ENCODE results near the gene DNAAF1.
A peak's percentile ranks its signal among the peaks of the same experiment; 100 is the strongest.
"Not testable (repeated sequence)": the region's sequence is repeated elsewhere in the genome, so short reads cannot be mapped to it uniquely, and the experiment has no call there.

DNAAF1 gene

GRCh38 chr16:84182680-84183571, 37.8 kb downstream of the DNAAF1 start:
- no peak for DNase-seq (ENCODE audit: low read depth in 3 of 3, low spot score in 1 of 3)

- no peak for DNase-seq (ENCODE audit: low read depth in 3 of 3, low spot score in 1 of 3)
Measured at GRCh38 chr16:84183572-84183875, 38.4 kb downstream of the DNAAF1 start.

GRCh38 chr16:84183911-84184591, 38.9 kb downstream of the DNAAF1 start:
- no peak for DNase-seq (ENCODE audit: low read depth in 3 of 3, low spot score in 1 of 3)

GRCh38 chr16:84184775-84185174, 39.7 kb downstream of the DNAAF1 start:
- DNase-seq (ENCODE audit: low read depth in 3 of 3, low spot score in 1 of 3): no peak

GRCh38 chr16:84186685-84187437, 41.8 kb downstream of the DNAAF1 start, which contains the start of gene TAF1C:
Gene TAF1C (minus strand): TSS chr16:84187057. CDS start chr16:84184988, 2,069 bp downstream.
- peak; percentile 76 to 93 (median 86) for DNase-seq (ENCODE audit: low read depth in 3 of 3, low spot score in 1 of 3)

GRCh38 chr16:84190731-84191388, 45.8 kb downstream of the DNAAF1 start, which contains the start of gene ADAD2:
Gene ADAD2 (plus strand): TSS chr16:84191157. CDS start chr16:84191231, 74 bp downstream.
- no peak for DNase-seq (ENCODE audit: low read depth in 3 of 3, low spot score in 1 of 3)

GRCh38 chr16:84191466-84191865, 46.4 kb downstream of the DNAAF1 start:
- no peak for DNase-seq (ENCODE audit: low read depth in 3 of 3, low spot score in 1 of 3)

- DNase-seq (ENCODE audit: low read depth in 3 of 3, low spot score in 1 of 3): no peak
Measured at GRCh38 chr16:84193480-84193879, 48.4 kb downstream of the DNAAF1 start.

- DNase-seq (ENCODE audit: low read depth in 3 of 3, low spot score in 1 of 3): no peak
Measured at GRCh38 chr16:84194018-84194417, 48.9 kb downstream of the DNAAF1 start.

GRCh38 chr16:84194470-84195200, 49.5 kb downstream of the DNAAF1 start:
- no peak for DNase-seq (ENCODE audit: low read depth in 3 of 3, low spot score in 1 of 3)

- no peak for DNase-seq (ENCODE audit: low read depth in 3 of 3, low spot score in 1 of 3)
Measured at GRCh38 chr16:84195201-84196093, 50.3 kb downstream of the DNAAF1 start.

GRCh38 chr16:84196101-84196500, 51.0 kb downstream of the DNAAF1 start:
- DNase-seq (ENCODE audit: low read depth in 3 of 3, low spot score in 1 of 3): no peak

- no peak for DNase-seq (ENCODE audit: low read depth in 3 of 3, low spot score in 1 of 3)
Measured at GRCh38 chr16:84196727-84197394, 51.8 kb downstream of the DNAAF1 start.

- no peak for DNase-seq (ENCODE audit: low read depth in 3 of 3, low spot score in 1 of 3)
Measured at GRCh38 chr16:84197466-84198128, 52.5 kb downstream of the DNAAF1 start.

- DNase-seq (ENCODE audit: low read depth in 3 of 3, low spot score in 1 of 3): no peak
Measured at GRCh38 chr16:84198401-84198800, 53.3 kb downstream of the DNAAF1 start.

- no peak for DNase-seq (ENCODE audit: low read depth in 3 of 3, low spot score in 1 of 3)
Measured at GRCh38 chr16:84199097-84199496, 54.0 kb downstream of the DNAAF1 start.

GRCh38 chr16:84199861-84200260, 54.8 kb downstream of the DNAAF1 start:
- no peak for DNase-seq (ENCODE audit: low read depth in 3 of 3, low spot score in 1 of 3)

GRCh38 chr16:84204551-84204950, 59.4 kb downstream of the DNAAF1 start:
- DNase-seq (ENCODE audit: low read depth in 3 of 3, low spot score in 1 of 3): not testable (repeated sequence)
